Lower lobe of right lung (tissue), 2 donors: Measurements from ENCODE around the gene NCK2. TPM values are rescaled to one million over a fixed set of nuclear protein-coding genes. Genes with fewer than 3 reads are reported as not detected.

Experiments
- ATAC-seq, 2 donors: fragments of 200-7000 bp; cut with Tn5 transposase; one replicate each; pipeline ENCODE4 v1.9.1; 2020 to 2022; ENCODE audit warnings: mild to moderate bottlenecking in 2 of 2, moderate library complexity in 2 of 2
- DNase-seq: peaks from one replicate; pipeline ENCODE4 v3.0.0-alpha.2; 2020
- H3K27ac ChIP-seq: fragments of 200-600 bp; one replicate; pipeline ENCODE4 v1.8.0; 2022
- H3K27me3 ChIP-seq: fragments of 200-600 bp; one replicate; pipeline ENCODE4 v1.8.0; 2022; ENCODE audit warnings: low read depth
- H3K36me3 ChIP-seq: fragments of 200-600 bp; one replicate; pipeline ENCODE4 v1.8.0; 2022; ENCODE audit warnings: mild to moderate bottlenecking
- H3K4me1 ChIP-seq: fragments of 200-600 bp; one replicate; pipeline ENCODE4 v1.8.0; 2022
- H3K4me3 ChIP-seq: fragments of 200-600 bp; one replicate; pipeline ENCODE4 v1.8.0; 2022; ENCODE audit warnings: mild to moderate bottlenecking
- H3K9me3 ChIP-seq: fragments of 200-600 bp; one replicate; pipeline ENCODE4 v1.8.0; 2022
- CTCF ChIP-seq: fragments of 200-600 bp; IDR thresholded peaks from one replicate; pipeline ENCODE4 v1.8.0; 2022; ENCODE audit warnings: antibody characterized with exemption, mild to moderate bottlenecking
- intact Hi-C: fragments of 100-400 bp; cut with DNase I; formaldehyde crosslinking; loops from one replicate; pipeline ENCODE4 v1.11.0; 2022
- total RNA-seq: library from RNA; stranded (reverse); fragmentation: NEBNext Ultra II Directional; extraction: Animal tissue kit (Norgen Biotek cat#: 25700); gene quantifications from one replicate; pipeline ENCODE4 v1.2.1, GENCODE V29; 2021
- donor health status: DM: no; HTN: yes; CAD: no; lungs with severe emphysema.

NCK2 gene
- total RNA-seq, 1 donor from 2014 or later: 36.7 TPM

- no peak overlapping the region for H3K27ac ChIP-seq
- DNase-seq: no peak
- ATAC-seq: no peak
- intact Hi-C loops: no loop called here
- peaks cover 4% of the 10 kb centered on the region for H3K4me1 ChIP-seq
- H3K9me3 ChIP-seq: peaks cover 10% of the 10 kb centered on the region
- H3K36me3 ChIP-seq: no peaks in the 10 kb centered on the region
- no peak for TF ChIP-seq CTCF
- H3K4me3 ChIP-seq: no peak overlapping the region
- no peaks in the 10 kb centered on the region for H3K27me3 ChIP-seq
Measured at GRCh38 chr2:105910497-105911238, 166.0 kb downstream of the NCK2 start.

GRCh38 chr2:105911425-105911824 is 166.7 kb downstream of the NCK2 start:
- no peaks in the 10 kb centered on the region for H3K27me3 ChIP-seq
- peaks cover 4% of the 10 kb centered on the region for H3K4me1 ChIP-seq
- no peaks in the 10 kb centered on the region for H3K36me3 ChIP-seq
- intact Hi-C loops: no loop called here
- ATAC-seq: no peak
- no peak for DNase-seq
- no peak for TF ChIP-seq CTCF
- no peak overlapping the region for H3K27ac ChIP-seq
- H3K9me3 ChIP-seq: peaks cover 10% of the 10 kb centered on the region
- H3K4me3 ChIP-seq: no peak overlapping the region

- no peaks in the 10 kb centered on the region for H3K27me3 ChIP-seq
- H3K9me3 ChIP-seq: peaks cover 10% of the 10 kb centered on the region
- no peak for TF ChIP-seq CTCF
- H3K27ac ChIP-seq: no peak overlapping the region
- ATAC-seq (no peak), DNase-seq (no peak)
- intact Hi-C loops: no loop called here
- H3K4me3 ChIP-seq: no peak overlapping the region
- H3K36me3 ChIP-seq: no peaks in the 10 kb centered on the region
- H3K4me1 ChIP-seq: peaks cover 4% of the 10 kb centered on the region
Measured at GRCh38 chr2:105912081-105912480, 167.4 kb downstream of the NCK2 start.

GRCh38 chr2:105915005-105915558 is 170.4 kb downstream of the NCK2 start:
- H3K4me3 ChIP-seq: no peak overlapping the region
- H3K4me1 ChIP-seq: peaks cover 4% of the 10 kb centered on the region
- H3K27me3 ChIP-seq: no peaks in the 10 kb centered on the region
- no peaks in the 10 kb centered on the region for H3K36me3 ChIP-seq
- peaks cover 10% of the 10 kb centered on the region for H3K9me3 ChIP-seq
- intact Hi-C loops: no loop called here
- no peak for TF ChIP-seq CTCF
- no peak overlapping the region for H3K27ac ChIP-seq
- DNase-seq (no peak), ATAC-seq (no peak)

- Histone ChIP-seq H3K27ac (no peak overlapping the region), H3K4me1 (no peaks in the 10 kb centered on the region), H3K27me3 (no peaks in the 10 kb centered on the region), H3K9me3 (peaks cover 10% of the 10 kb centered on the region), H3K4me3 (no peak overlapping the region), H3K36me3 (no peaks in the 10 kb centered on the region)
- ATAC-seq (no peak), DNase-seq (no peak)
- TF ChIP-seq CTCF: no peak
- intact Hi-C loops: no loop called here
Measured at GRCh38 chr2:105917226-105917625, 172.5 kb downstream of the NCK2 start.
